Fibroblast of mammary gland (primary cell): ENCODE results near the gene SSC5D.
"Not testable (repeated sequence)": the region's sequence is repeated elsewhere in the genome, so short reads cannot be mapped to it uniquely, and the experiment has no call there.

Experiments
- DNase-seq: peaks from one replicate; pipeline ENCODE4 v3.0.0-alpha.2; 2010; ENCODE audit warnings: low read depth
- H3K4me3 ChIP-seq: 2 replicates; pipeline ENCODE4 v1.5.1; 2011; ENCODE audit warnings: low read depth, mild to moderate bottlenecking, low read length, moderate library complexity; ENCODE audit not compliant: control insufficient read depth
- TF ChIP-seq, protein P1 (sequence below): conservative IDR thresholded peaks from 2 replicates; pipeline ENCODE4 v1.5.1; 2011; ENCODE audit warnings: low read depth, low read length, inconsistent platforms; ENCODE audit not compliant: control insufficient read depth, insufficient read depth

Gene SSC5D

GRCh38 chr19:55443045-55443823 lies 45.0 kb upstream of the SSC5D start, which contains the start of gene SHISA7:
SHISA7 (minus strand) TSS chr19:55443300; CDS start chr19:55442863, 437 bp downstream.
- no peak for DNase-seq
- no peak within 1 kb of the TSS for H3K4me3 ChIP-seq
- TF ChIP-seq, protein P1, sequence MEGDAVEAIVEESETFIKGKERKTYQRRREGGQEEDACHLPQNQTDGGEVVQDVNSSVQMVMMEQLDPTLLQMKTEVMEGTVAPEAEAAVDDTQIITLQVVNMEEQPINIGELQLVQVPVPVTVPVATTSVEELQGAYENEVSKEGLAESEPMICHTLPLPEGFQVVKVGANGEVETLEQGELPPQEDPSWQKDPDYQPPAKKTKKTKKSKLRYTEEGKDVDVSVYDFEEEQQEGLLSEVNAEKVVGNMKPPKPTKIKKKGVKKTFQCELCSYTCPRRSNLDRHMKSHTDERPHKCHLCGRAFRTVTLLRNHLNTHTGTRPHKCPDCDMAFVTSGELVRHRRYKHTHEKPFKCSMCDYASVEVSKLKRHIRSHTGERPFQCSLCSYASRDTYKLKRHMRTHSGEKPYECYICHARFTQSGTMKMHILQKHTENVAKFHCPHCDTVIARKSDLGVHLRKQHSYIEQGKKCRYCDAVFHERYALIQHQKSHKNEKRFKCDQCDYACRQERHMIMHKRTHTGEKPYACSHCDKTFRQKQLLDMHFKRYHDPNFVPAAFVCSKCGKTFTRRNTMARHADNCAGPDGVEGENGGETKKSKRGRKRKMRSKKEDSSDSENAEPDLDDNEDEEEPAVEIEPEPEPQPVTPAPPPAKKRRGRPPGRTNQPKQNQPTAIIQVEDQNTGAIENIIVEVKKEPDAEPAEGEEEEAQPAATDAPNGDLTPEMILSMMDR = no peak

DNA sequence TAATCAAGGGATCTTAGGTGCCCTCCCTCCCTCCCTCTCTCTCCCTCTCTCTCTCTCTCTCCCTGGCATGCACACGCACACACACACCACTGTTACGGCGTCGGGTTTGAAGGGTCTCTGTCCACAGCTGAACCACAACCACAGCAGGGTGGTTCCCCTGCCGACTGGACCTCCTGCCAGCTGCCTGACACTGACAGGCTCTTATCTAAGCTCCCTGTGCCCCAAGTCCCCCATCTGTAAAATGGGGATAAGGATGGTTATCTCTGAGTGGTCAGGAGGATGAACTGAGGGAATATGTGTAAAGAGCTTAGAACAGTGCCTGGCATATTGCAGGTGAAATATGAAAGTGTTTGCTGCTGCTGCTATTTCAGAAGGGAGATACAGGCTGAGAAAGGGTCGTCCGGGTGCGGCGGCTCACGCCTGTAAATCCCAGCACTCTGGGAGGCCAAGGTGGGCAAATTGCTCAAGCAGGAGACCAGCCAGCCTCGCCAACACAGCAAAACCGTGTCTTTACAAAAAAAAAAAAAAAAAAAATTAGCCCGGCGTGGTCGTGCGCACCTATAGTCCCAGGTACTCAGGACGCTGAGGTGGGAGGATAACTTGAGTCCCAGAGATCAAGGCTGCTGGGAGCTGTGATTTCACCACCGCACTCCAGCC lies 44.3 kb upstream of the SSC5D start:
- no peak for DNase-seq
- no peak overlapping the region for H3K4me3 ChIP-seq
- TF ChIP-seq, protein P1 = no peak

GRCh38 chr19:55444646-55445045 lies 43.6 kb upstream of the SSC5D start:
- DNase-seq = no peak
- H3K4me3 ChIP-seq = no peak overlapping the region
- TF ChIP-seq, protein P1 = no peak

- no peak for DNase-seq
- H3K4me3 ChIP-seq = no peak overlapping the region
- TF ChIP-seq, protein P1 = no peak
Measured at GRCh38 chr19:55446060-55446459, 42.2 kb upstream of the SSC5D start.

GRCh38 chr19:55447421-55448174 lies 40.6 kb upstream of the SSC5D start:
- peak; percentile 35 for DNase-seq
- no peak overlapping the region for H3K4me3 ChIP-seq

DNA sequence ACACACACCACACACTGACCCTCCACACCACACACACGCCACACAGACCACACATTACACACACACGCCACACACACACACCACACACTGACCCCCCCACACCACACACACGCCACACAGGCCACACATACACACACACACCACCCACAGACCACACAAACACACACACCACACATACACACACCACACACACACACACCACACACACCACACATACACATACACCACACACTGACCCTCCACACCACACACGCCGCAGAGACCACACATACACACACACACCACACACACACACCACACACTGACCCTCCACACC lies 40.1 kb upstream of the SSC5D start:
- H3K4me3 ChIP-seq = not testable (repeated sequence)

More at GRCh38 chr19:55447421-55448174, 40.6 kb upstream of the SSC5D start:
- TF ChIP-seq, protein P1 = no peak

DNA sequence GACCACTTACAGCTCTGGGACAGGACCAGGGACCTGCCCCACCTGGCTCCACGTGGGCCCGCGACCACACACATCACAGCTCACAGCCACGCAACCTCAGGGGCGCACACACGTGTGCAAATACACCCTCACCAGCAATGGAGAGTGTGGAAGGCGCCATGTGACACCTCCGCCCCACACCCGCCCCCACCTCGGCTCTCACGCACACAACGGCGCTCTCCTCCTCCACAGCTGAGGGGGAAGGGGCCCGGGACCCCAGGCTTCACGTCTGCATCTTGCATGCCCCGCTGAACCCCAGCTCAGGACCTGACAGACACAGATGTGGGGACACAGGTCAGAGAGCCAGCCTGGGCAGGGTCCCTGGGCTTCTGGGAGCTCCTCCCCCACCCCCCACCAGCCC lies 38.8 kb upstream of the SSC5D start:
- no peak overlapping the region for H3K4me3 ChIP-seq
- TF ChIP-seq, protein P1 = no peak
- DNase-seq = no peak

More for the DNA sequence above, 40.1 kb upstream of the SSC5D start:
- not testable (repeated sequence) for DNase-seq
